SK-N-DZ (cell line): ENCODE results near the gene PKP3.
"Not testable (repeated sequence)": the region's sequence is repeated elsewhere in the genome, so short reads cannot be mapped to it uniquely, and the experiment has no call there.

Source experiments
- DNase-seq: peaks from one replicate; pipeline ENCODE4 v3.0.0-alpha.2; 2015; ENCODE audit warnings: low spot score

The PKP3 gene

DNA sequence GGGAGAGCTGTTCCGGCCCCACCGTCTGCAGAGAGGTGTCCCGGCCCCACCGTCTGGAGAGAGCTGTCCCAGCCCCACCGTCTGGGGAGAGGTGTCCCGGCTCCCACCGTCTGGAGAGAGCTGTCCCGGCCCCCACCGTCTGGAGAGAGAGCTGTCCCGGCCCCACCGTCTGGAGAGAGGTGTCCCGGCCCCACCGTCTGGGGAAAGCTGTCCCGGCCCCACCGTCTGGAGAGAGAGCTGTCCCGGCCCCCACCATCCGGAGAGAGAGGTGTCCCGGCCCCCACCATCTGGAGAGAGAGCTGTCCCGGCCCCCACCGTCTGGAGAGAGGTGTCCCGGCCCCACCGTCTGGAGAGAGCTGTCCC lies 30.6 kb upstream of the PKP3 start:
- not testable (repeated sequence) for DNase-seq

DNA sequence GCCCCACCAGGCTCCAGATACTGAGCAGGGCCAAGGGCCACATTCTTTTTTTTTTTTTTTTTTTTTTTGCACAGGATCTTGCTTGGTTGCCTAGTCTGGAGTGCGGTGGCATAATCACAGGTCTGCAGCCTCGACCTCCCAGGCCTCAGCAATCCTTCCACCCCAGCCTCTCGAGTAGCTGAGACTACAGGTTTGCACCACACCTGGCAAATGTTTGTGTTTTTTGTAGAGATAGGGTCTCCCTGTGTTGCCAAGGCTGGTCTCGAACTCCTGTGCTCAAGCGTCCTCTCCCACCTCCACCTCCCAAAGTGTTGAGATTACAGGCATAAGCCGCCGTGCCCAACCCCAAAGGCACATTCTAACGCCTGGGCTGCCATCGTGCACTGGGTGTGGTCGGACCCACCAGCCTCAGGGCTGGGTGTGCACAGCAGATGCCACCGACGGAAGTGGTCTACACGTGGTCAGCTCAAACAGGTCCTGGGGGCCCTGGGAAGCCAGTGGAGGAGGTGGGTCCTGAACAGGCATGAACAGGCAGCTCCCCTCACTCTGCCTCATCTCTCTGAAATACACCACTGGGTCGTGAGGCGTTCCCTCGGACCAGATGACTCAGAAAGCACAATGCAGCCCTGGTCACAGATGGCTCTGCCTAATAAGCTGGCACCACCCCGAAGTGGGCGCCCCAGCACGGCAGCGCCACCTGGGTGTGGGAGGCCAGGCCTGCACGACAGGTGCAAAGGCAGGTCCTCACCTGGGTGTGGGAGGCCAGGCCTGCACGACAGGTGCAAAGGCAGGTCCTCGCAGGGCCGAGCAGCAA lies 29.9 kb upstream of the PKP3 start:
- DNase-seq = no peak

DNA sequence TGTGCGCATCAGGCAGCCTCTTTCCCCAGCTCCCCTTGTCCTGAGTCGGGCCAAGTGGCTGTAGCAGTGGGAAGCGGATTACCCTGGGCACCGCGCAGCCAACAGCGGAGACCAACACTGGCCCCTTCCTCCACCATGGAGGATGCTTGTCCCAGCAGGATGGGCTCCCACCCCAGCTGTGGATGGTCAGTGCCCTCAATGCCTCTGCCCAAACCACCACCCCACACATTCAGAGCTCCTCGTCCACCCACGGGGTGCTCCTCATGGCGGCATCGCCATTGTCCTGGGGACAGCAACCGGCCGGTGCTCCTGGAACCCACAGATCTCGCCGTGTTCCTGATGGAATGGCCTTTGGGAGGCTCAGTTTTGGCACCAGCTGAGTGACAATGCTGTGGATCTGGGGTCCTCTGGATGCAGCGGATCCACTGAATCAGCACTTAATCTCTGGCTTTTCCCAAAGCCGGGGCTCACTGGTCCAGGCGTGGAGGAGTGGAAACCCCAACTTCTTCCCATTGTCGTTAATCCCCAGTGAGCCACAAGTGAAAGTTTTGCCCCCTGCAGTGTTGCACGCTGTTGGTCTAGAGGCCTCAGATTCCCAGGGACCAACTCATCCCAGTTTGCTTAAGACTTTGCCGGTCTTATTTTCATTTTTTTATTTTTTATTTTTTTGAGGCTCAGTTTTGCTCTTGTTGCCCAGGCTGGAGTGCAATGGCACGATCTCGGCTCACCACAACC lies 28.9 kb upstream of the PKP3 start:
- no peak for DNase-seq

DNA sequence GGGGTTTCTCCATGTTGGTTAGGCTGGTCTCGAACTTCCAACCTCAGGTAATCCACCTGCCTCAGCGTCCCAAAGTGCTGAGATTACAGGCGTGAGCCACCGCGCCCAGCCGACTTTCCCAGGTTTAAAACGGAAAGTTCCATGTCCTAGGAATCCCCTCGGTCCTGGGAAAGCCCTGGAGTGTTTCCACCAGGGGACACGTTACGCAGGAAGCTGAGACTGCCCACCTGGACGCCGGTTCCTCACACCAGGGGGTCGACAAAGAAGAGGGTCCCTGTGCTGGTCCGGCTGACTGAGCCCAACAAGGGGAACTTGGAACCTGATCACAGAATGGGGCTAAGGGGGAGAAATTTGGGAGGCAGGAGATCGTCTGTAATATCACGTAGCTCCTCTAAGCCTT lies 28.2 kb upstream of the PKP3 start:
- DNase-seq = no peak

DNA sequence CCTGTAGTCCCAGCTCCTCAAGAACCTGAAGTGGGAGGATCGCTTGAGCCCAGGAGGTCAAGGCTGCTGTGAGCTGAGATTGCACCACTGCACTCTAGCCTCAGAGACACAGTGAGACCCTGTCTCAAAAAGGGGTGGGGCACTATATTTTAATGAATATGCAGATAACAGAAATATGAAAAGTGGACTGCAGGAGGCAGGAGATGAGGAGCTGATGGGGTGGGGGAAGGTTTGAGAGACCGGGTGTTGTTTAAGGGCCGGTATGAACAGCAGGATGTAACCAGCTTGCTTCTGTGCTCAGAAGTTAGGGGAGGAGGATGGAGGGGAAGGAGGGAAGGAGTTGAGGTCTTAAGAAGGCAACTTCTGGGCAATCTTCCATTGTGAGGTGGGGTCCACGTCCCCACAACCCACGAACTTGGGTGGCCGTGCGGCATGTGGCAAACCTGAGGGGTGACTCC lies 26.0 kb upstream of the PKP3 start:
- no peak for DNase-seq

DNA sequence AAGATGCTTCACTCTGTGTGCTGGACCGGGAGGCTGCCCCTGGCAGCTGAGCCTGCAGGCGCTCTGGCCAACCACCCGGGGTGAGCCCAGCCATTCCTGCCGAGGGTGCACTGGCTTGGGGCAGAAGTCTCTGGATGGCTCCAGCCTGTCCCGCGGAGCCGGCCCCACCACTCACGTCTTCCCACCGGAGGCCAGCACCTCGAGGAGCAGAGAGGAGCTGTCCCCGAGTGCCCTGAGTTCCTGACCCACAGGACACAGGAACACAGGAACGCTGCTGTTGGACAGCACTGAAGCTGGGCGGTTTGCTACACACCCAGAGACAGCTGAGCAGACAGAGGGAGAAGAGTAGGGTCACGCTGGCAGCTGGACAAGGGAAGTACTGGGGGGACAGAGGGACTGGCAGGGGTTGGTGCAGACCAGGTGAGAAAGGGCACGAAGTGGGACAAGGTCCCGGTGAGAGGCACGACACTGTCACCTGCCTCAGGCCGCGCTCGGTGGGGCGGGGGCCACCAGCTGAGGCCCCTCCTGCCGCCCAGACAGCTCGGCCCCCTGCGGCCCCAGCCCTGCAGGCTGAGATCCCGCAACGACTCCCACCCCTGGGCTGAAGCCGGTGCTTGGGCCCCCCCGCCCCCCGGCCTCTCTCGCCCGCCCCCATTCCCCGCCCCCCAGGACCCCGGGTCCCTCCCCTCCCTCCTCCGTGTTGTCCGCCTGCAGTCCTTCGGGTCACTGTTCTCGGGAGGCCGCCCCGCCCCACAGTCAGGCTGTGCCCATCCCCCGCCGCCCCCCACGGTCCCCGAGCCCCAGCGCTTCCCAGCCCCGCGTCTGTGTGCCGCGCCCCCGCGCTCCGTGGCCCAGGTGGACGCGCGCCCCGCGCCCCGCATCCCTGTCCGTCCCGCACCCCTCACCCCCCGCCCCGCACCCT lies 25.3 kb upstream of the PKP3 start:
- DNase-seq = peak; percentile 40

DNA sequence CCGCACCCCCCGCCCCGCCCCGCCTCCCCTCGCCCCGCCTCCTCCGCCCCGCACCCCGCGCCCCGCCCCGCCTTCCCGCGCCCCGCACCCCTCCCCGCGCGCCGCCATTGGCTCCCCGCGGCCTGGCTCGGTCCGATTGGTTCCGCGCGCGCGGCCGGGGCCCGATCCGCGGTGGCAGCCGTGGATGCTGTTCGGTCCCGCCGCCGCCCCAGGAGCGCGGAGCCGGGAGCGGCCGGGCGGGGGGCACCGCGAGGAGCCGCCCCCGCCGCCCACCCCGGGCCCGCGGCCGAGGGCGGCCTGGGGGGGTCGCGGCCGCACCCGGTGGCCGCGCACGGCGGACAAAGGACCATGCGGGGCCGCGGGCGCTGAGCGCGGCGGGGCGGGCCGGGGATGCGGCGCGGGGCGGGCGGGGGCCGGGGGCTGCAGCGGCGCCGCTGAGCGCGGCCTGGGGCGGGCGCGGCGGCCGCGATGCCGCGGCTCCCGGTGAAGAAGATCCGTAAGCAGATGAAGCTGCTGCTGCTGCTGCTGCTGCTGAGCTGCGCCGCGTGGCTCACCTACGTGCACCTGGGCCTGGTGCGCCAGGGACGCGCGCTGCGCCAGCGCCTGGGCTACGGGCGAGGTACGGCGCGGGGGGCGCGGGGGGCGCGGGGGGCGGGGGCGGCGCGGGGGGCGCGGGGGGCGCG lies 24.5 kb upstream of the PKP3 start, which contains the start of gene B4GALNT4:
B4GALNT4 (plus strand) TSS at position 164 of the 683 bp plus-strand sequence; CDS start at position 469, 305 bp downstream.
- no peak for DNase-seq

DNA sequence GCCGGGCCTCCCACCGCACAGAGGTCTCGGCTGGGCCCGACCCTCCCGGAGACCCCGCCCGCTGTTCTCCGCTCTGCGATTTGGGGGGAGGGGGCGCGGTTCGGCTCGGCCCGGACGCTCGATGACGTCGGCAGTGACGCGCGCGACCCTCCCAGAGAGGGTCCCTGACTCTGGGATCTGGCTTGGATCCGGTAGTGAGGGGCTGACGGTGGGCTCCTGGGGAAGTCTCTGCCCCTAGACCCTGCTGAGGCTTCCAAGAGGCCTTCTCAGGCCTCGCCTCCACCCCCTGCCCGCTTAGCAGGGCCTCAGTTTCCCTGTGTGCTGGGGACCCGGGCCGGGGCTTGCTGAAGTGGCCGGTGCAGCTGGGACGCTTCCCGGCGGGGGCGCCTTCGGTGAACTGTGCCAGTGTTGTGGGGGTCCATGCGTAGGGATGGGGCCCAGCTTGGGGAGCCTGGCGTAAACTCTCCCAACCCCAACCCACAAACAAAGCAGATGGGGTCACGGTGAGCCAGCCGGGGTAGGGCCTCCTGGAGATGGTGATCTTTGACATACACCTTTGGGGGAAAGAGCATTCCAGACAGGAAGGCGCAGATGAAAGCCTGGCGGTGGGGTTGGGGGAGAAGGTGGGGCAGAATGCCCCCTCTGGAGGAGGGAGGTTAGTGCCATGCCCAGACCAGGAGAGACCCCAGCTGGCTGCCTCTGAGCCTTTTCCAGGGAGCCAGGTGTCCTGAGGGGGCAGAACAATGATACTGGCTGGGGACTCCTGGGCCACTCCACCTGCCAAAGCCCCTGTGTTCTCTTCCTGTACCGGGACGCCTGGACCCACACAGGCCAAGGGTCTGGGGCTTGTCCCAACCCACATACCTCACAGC lies 23.7 kb upstream of the PKP3 start:
- no peak for DNase-seq

DNA sequence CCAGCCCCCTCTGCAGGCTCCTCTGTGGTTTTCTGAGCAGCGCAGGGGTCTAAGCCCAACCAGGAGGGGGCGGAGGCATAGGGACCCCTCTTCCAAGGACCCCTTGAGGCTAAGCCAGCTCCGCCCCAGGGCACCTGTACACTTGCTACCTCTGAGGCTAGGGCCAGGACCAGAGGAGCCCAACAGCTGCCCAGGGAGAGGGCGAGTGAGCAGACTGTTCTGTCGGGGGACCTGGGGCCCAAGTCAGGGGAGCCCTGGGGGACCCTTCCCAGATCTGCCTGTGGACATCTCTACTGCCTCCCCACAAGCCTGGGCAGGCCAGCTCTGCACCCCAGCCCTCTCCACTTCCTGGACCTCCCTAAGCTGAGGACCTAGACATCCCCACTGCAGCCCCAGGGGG lies 23.0 kb upstream of the PKP3 start:
- no peak for DNase-seq

DNA sequence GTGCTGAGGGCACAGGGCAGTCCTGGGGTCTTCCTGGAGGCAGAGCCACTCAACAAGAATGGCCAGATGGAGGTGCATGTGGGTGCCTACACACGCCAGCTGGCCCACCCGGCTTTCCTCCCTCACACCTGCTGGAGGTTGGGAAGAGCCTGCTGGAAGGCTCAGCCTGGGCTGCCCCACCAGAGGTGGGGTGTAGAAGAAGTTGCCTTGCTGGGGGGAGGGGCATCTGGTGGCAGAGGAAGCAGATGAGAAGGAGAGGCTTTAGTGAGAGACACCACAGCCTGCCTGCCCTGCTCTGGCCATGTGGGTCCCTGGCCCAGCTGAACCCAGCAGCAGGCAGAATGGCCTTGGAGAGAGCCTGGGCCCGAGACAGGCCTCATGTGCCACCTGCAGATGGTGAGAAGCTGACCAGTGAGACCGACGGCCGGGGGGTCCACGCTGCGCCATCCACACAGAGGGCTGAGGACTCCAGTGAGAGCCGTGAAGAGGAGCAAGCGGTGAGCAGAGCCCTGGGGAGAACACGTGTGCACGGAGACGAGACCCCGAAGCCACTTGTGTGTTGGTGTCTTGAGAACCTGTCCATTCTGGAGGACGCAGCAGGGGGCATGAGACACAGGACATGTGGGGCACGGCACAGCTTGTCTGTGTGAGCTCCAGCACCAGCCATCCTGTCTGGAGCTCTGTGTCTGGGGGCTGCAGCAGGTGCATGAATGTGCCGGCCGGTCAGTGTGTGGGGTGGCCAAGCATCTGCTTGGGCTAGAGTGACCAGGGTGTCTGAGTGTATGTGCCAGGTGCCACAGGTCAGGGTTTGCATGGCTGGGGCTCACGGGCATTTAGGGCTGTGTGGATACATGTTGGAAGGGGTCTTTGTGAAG lies 22.1 kb upstream of the PKP3 start:
- DNase-seq = no peak

DNA sequence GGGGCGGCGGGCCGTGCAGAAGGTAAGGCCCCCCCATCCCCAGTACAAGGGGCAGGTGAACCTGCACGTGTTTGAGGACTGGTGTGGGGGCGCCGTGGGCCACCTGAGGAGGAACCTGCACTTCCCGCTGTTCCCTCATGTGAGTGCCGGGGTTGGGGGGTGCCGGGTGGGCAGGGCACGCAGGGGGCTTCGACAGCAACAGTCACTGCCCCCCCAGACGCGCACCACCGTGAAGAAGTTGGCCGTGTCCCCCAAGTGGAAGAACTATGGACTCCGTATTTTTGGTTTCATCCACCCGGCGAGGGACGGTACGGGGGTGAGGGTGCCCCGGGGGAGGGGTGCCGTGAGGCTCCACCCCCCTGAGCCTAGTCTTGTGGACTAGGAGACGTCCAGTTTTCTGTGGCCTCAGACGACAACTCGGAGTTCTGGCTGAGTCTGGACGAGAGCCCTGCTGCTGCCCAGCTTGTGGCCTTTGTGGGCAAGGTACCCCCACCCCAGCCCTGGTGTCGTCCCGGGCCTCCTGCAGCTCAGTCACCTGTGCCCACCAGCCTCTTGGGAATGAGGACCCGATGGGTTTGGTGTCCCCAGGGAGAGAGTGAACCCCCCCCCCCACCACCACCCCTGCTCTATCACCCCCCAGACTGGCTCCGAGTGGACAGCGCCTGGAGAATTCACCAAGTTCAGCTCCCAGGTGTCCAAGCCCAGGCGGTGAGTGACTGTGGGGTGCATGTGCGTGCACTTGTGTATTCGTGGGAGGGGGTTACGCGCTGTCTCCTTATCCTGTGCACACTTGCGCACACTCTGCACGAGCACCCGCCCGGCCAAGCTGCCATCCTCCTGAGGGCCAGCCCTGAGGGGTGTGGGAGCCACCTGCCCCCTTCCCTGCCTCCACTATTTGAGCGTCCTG lies 20.9 kb upstream of the PKP3 start:
- no peak for DNase-seq

DNA sequence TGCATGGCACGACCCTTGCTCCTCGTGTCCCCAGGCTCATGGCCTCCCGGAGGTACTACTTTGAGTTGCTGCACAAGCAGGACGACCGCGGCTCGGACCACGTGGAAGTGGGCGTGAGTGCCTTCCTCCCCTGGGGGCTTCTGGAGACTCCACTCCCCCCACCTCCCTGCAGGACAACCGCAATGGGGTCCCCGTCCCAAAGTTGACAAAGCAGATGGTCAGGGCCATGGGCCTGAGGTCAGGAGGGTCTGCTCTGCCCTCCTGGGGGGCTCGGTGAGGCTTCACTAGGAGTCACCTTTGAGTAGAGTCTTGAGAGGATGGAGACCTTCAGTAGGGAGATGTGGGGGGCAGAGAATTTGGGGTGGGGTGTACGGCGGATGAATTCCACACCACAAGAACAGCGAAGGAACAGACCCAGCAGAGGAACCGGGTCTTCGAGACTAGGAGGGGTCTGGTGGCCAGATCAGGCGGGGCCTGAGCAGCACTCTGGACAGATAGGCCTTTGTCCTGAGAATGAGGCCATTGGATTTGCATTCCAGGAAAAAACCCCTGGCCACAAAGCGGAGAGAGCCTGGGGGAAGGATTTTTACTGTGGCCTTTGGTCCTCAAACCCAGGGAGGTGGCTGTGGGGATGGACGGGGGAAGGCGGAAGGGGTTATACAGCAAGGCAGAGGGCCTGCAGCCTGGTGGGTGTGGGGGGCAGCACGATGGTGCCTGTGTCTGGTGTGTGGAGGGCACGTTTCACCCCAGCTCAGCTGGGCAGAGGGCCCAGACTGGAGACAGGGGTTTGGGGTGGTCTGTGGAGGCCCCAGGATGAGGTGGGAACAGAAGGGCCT lies 20.1 kb upstream of the PKP3 start:
- no peak for DNase-seq

DNA sequence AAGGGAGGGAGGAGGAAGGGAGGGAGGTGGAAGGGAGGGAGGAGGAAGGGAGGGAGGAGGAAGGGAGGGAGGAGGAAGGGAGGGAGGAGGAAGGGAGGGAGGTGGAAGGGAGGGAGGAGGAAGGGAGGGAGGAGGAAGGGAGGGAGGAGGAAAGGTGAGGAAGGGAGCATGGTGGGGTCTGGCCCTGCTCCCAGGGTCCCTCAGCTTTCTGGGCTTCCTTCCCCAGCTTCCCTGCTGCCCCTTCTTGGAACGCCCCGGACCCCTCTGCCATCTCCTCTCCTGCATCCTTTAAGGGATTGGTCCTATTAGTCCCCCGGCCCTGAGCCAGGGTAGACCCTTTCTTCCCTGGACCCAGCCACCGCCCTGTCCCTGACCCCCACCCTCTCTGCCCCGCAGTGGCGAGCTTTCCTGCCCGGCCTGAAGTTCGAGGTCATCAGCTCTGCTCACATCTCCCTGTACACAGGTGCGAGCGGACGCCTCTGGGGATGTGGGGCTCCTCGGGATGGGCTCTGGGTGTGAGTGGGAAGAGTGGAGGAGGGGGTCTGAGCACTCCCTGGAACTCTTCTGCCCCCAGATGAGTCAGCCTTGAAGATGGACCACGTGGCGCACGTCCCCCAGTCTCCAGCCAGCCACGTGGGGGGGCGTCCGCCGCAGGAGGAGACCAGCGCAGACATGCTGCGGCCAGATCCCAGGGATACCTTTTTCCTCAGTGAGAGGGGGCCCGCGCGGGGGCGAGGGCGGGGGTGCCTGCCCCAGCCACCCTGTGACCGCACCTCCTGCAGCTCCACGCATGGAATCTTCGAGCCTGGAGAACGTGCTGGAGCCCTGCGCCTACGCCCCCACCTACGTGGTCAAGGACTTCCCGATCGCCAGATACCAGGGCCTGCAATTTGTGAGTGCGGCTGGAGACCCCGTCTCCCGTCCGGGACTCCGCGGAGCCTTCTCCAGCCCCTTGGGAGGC lies 18.7 kb upstream of the PKP3 start:
- no peak for DNase-seq

DNA sequence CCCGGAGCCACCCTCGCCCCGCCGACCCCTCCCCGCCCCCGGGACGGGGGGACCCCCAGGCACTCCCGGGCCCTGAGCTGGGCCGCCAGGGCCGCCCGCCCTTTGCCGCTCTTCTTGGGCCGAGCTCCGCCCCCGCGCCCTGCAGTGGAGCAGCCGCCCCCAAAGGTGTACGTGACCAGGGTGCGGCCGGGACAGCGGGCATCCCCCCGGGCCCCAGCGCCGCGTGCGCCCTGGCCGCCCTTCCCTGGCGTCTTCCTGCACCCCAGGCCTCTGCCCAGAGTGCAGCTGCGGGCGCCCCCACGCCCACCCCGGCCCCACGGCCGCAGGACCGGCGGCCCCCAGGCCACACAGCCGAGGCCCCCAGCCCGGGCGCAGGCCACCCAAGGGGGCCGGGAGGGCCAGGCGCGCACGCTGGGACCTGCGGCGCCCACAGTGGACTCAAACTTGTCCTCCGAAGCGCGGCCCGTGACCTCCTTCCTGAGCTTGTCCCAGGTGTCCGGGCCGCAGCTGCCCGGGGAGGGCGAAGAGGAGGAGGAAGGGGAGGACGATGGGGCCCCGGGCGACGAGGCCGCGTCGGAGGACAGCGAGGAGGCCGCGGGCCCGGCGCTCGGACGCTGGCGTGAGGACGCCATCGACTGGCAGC lies 17.4 kb upstream of the PKP3 start:
- DNase-seq = no peak

DNA sequence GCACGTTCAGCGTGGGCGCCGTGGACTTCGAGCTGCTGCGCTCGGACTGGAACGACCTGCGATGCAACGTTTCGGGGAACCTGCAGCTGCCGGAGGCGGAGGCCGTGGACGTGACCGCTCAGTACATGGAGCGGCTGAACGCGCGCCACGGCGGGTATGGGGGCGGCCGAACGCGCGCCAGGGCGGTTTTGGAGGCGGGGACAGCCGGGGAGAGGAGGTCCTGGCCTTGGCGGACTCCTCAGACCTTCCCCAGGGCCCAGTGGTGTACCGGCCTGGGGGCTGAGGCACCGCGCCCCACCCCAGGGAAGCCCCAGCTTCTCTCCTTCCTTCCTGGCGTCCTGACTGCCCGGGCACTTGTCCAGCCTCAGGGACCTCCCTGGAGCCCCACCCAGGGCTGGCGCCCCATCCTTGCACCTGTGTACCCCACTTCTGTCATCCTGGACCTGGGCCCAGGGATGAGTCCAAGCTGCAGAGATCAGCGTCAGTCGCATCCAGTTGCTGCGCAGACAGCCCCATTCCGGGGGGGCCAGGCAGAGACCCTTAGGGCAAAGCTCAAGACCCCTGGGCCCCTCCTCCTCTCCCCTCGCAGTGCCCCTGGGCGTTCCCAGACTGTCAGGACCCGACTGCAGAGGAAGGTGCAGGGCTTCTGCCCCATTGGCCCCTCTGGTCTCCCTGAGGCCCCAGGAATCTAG lies 16.7 kb upstream of the PKP3 start:
- DNase-seq = no peak
